Pulmonary artery endothelial cell (primary cell): ENCODE results near the gene ZNF644. TPM values are rescaled to one million over a fixed set of nuclear protein-coding genes. Genes with fewer than 3 reads are reported as not detected.
"Not testable (repeated sequence)": the region's sequence is repeated elsewhere in the genome, so short reads cannot be mapped to it uniquely, and the experiment has no call there.

Experiments used
- DNase-seq: peaks from one replicate; pipeline ENCODE4 v3.0.0-alpha.2; 2011; ENCODE audit warnings: low read depth, low spot score
- total RNA-seq: library from RNA; depleted of rRNA; stranded (reverse); fragments of >200 nt; gene quantifications from 2 replicates; pipeline ENCODE4 v1.2.3, GENCODE V29; 2014

The ZNF644 gene
- 47.5 and 48.3 TPM in 2 replicates for total RNA-seq

- peak; percentile 32 for DNase-seq
Observed at GRCh38 chr1:91021686-91022517, at the start of gene ZNF644. ZNF644 (minus strand) TSS chr1:91022035; CDS start chr1:90982353, 39,682 bp downstream.

GRCh38 chr1:91070298-91070697 lies 48.5 kb upstream of the ZNF644 start:
- no peak for DNase-seq

GRCh38 chr1:91066538-91066937 lies 44.7 kb upstream of the ZNF644 start:
- no peak for DNase-seq

- DNase-seq: no peak
Observed at GRCh38 chr1:91065337-91065736, 43.5 kb upstream of the ZNF644 start.

- DNase-seq: not testable (repeated sequence)
Observed at GRCh38 chr1:91063403-91063802, 41.6 kb upstream of the ZNF644 start.

GRCh38 chr1:91059157-91059556 lies 37.3 kb upstream of the ZNF644 start:
- DNase-seq: no peak

- DNase-seq: no peak
Observed at GRCh38 chr1:91057784-91058183, 35.9 kb upstream of the ZNF644 start.

GRCh38 chr1:91054780-91055481 lies 33.1 kb upstream of the ZNF644 start:
- no peak for DNase-seq

- no peak for DNase-seq
Observed at GRCh38 chr1:91053630-91054029, 31.8 kb upstream of the ZNF644 start.

- not testable (repeated sequence) for DNase-seq
Observed at GRCh38 chr1:91049551-91049950, 27.7 kb upstream of the ZNF644 start.

- DNase-seq: no peak
Observed at GRCh38 chr1:91046766-91047165, 24.9 kb upstream of the ZNF644 start.

GRCh38 chr1:91045284-91045683 lies 23.4 kb upstream of the ZNF644 start:
- DNase-seq: no peak

- DNase-seq: not testable (repeated sequence)
Observed at GRCh38 chr1:91044776-91045175, 22.9 kb upstream of the ZNF644 start.

GRCh38 chr1:91042372-91042771 lies 20.5 kb upstream of the ZNF644 start:
- not testable (repeated sequence) for DNase-seq

- DNase-seq: no peak
Observed at GRCh38 chr1:91038582-91038981, 16.7 kb upstream of the ZNF644 start.

- DNase-seq: no peak
Observed at GRCh38 chr1:91036894-91037829, 15.3 kb upstream of the ZNF644 start.

GRCh38 chr1:91032349-91032748 lies 10.5 kb upstream of the ZNF644 start:
- DNase-seq: no peak

- no peak for DNase-seq
Observed at GRCh38 chr1:91031081-91031480, 9.2 kb upstream of the ZNF644 start.

GRCh38 chr1:91026777-91027176 lies 4.9 kb upstream of the ZNF644 start:
- DNase-seq: no peak

- no peak for DNase-seq
Observed at GRCh38 chr1:91026320-91026719, 4.5 kb upstream of the ZNF644 start.

- DNase-seq: no peak
Observed at GRCh38 chr1:91024481-91025119, 2.8 kb upstream of the ZNF644 start.
